HS-5 (cell line): ENCODE results near the gene CACNA1S.

Experiments
- DNase-seq: peaks from one replicate; pipeline ENCODE4 v3.0.0-alpha.2; 2012; ENCODE audit warnings: low read depth

Gene CACNA1S

DNA sequence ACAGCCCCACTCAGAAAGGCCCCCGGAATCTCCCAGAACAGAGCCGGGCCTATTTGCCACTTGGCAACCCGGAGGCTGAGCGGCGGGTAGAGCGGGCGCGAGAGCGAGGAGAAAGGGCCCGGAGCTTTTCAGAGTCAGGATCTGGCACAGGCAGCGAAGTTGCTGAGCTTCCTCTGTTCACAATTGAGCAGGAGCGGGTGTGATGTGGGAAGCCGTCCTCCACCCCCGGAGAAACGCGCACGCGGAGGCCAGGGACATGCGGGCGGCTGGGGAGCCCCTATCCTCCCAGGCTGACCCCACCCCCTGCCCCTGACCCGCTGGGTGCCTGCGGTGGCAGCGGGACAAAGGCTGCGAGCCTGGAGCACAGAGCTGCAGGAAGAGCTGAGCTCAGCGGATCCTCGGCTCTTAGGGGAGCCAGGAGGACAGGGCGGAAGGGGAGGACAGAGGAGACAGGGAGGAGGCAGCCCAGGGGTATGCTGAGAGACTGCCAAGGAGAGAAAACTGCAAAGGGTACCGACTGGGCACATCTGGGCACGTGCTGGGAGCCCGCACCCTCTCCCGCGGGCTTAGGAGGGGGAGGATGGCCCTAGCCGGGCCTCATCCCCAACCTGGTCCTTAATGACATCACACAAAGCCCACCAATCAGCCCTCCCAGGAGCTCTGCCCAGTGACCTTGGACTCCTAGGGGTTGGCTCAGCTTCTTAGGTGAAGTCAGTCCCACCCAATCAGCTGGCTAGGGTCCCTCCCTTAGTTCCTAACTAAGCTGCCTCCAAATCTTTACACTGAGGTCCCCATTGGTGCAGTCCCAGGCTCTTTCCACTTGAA lies 98.0 kb downstream of the CACNA1S start:
- DNase-seq: no peak

DNA sequence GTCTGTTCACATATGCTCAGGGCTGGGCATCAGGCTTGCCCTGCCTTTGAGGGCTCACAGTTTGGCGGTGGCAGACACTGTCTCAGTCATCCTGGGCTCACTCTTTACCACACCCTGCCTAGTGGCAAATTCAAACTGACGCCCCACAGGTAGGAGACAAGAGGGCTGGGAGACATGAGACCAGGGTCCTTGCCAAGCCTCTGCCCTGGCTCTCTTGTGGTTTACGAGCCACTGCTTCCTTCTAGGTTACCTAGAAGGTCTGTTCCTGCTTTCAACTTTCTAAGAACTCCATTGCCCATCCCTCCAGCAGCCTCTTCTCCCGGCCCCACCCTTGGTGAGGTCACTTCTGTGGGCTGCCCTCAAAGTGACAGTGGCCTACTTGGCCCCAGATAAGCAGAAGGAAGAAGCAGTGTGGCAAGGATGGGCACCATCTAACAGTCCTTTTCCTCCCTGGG lies 99.2 kb downstream of the CACNA1S start:
- no peak for DNase-seq

DNA sequence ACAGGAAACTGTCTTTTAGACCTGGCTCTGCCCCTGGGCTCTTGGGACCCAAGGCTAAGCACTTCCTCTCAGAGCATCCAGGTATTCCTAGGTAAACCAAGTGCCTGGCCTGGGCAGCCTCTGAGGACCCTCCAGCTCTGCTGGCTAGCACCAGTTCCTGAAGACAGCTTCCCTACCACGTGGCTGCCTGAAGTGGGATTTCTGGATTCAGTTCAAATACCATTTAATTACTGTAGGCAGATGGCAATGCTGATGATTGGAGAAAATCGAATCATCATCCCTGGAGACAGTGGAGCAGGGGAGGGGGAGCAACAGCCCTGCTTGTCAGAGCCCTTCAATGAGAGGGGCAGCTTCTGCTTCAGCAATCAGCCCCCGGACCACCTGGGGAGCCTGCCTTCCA lies 100.6 kb downstream of the CACNA1S start:
- DNase-seq: no peak

DNA sequence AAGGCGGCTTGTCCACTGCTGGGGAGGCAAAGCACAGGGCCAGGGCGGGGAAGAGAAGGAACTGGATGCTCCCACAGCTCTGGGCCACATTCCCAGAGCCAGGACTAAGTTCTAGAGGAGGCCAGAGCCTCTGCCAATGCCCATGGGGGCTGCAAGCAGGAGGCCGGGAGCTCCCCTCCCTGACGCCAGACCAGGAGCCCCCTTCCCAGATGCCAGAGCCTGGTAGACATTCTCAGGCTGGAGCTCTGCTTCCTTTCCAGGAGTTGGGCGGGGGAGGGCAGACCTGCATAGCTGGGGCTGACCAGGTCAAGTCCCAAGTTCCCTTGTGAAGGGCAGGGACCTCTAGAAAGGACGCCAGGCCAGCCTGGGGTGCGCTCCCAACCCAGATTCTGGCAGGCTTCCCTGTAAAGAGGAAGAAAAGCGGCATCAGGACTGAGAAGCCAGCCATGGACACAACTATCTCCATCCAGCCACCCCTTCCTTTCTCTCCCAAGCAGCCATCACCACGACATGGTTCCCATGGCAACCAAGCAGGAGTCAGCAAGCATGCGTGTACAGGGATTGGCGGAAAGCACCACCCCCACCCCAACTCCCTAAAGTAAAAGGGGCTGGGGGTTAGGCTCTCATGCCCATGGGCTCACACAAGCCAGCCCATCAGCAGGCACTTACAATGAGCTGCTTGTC lies 102.1 kb downstream of the CACNA1S start:
- no peak for DNase-seq

DNA sequence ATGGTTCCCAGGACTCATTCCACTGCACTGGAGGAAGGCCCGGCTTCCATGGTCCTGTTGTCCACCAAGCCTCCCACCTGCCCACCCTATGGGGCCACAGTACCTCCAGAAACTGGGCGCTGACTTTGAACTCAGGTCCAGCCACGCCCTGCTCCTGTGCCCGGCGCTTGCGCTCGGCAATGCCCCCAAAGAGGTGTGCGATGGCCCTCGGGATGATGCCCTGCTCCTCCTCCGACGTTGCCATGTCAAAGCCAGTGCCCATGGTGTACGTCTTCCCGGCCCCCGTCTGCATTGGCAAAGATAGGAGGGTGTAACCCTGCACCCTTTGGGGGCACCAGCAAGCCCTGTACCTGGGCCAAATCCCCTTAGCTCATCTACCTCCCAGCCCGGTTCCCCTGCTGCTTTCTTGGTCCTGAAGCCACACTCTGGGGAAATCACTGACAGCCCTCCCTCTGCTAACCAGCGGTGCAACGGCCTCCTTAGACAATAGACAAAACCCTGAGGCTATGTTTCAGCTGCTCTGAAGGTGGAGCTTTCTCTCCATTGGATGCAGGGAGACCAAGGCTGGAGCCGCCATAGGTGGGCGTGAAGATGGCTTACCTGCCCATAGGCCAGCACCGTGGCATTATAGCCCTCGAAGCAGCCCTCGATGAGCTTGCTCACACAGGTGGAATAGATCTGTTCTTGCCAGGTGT lies 103.4 kb downstream of the CACNA1S start:
- DNase-seq: no peak

DNA sequence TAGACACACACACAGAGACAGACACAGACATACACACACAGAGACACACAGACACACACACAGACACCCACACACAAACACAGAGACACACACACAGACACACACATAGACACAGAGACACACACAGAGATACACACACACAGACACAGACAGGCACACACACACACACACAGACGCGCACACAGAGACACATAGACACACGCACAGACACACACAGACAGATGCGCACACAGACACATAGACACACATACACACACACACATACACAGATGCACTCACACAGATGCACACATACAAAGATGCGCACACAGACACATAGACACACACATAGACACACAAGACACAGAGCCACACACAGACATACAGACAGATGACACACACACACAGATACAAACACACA lies 104.7 kb downstream of the CACNA1S start:
- DNase-seq: no peak

DNA sequence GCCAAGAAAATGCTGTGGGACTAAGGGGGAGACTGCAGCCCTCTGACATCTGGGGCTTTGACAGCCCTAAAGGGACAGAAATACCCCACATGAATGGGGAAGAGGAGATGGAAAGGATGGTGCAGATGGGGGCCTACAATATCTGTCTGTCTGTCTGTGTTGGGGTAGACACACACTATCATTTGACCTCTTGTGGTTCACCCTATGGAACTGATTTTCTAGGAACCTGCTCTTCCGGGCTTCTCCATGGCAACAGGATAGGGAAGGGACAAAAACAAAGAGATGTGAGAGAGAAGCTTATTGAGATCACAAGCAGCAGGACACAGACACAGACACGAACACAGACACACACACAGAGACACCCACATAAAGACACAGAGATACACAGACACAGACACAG lies 105.8 kb downstream of the CACNA1S start:
- DNase-seq: no peak

DNA sequence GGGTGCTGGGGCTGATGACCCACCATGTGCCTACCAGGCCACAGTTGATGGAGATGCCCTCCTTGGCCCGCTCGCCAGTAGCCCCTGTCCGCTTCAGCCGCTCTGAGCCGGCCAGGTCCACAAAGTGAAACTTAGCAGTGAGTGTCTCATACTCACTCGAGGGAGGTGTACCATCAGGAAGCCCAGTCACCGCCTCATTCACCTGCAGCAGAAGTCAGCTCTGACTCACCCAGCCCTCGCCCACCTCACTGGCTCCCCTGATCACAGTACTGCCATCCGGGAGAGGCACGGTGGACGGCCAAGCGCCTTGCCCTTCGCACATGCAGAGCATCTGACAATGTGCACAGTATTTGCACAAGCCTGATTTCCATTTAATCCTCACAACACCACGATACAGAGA lies 107.5 kb downstream of the CACNA1S start:
- DNase-seq: no peak

DNA sequence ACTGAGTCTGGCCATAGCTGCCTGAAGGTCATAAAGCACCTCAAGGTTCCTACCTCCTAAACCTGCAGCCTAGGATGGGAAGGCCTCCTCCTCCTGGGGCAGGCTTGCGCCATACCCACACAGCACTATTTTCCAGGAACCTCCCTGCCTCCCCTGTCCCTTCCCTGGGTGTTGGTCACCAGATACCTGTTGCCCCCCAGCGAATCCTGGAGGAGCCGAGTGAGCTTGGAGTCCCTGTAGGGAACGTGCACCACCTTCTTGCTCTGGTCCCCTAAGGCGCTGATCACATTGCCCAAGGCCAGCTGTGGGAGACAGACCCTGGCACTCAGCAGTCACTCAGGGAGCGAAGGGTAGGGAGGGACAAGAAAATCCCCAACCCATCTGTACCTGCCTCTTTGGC lies 108.1 kb downstream of the CACNA1S start:
- no peak for DNase-seq

DNA sequence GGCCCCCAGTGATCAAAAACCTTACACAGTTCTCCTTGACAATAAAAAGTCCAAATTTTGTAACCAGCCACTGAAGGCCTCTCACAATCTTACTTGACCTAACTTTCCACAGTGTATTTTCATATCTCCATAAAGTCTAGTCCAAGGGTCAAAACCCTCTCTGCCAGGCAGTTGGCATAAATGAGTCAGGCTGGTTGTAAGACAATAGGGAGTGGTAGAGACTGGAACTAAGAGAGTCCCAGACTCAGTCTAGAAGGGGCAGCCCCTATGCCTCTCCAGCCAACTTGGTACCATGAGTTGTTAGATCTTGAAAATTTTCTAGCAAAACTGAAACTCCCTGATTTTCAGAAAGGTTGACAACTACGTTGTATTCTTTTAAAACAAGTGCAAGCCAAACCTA lies 109.7 kb downstream of the CACNA1S start:
- DNase-seq: no peak

DNA sequence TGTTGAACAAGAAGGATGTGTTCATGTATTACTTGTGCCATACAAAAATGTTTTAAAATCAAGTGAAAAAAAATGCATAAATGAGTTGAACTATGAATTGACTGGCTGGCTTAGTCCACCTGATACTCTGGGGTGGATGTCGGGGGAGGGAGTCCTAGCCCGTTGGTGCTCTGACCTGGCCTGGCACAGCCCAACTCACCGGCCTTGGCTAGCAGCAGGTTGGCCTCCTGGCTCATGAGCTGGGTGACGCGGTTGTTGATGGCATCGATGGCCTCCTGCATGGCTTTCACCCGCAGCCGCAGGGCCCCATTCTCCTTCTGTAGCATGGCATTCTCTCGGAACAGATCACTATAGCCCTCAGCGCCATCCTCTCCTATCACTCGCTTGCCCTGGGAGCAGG lies 110.3 kb downstream of the CACNA1S start:
- DNase-seq: no peak

DNA sequence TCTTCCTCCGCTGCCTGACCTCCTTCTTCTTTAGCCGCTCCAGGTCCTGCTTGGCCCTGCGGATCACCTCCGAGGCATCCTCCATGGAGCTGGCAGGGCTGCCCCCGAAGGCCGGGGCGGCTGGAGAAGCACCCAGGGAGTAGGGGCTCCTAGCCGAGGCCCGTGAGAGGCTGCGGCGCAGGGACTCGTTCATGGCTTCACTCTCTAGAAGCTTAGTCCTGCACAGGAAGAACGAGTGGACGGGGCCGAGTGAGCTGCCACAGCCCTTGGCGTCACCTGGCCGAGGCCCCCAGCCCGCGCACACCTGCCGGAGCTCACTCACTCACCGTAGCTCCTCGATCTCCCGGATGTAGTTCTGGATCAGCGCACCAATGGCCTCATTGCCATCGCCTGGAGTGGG lies 111.8 kb downstream of the CACNA1S start:
- DNase-seq: no peak

DNA sequence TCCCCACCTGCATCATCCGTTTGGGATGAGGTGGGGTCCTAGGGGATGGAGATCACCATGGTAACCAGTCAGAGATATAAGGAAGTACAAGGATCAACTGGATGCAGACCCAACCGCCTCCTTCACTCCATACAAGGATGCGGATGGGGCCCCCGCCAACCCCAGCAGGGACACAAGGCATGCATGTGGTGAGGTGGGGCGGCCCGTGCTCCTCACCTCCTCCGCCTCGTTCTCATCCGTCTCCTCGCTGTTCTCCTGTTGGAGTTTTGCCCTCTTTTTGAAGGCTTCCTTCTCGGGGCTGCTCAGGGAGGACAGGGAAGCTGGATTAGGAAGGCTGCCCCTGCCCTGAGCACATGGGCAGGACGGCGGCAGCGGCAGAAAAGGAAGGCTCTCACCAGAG lies 112.6 kb downstream of the CACNA1S start:
- DNase-seq: no peak

DNA sequence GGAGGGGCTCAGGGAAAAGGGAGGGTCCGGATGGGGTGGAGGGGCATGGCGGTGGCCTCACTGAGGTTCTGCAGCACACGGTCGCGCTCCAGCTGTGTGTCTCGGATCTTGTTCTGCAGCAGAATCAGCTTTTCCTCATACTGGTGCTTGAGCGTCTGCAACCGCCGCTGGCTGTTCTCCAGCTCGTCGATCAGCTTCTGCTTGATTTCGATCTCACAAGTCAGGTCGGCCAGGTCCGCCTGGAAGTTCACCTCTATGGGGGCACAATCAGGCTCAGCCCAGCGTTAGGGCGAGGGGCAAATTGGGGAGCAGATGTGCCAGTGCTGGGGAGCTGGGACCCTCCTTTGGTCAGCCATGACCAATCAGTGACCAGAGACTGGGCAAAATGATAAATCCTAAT lies 113.9 kb downstream of the CACNA1S start:
- DNase-seq: no peak

DNA sequence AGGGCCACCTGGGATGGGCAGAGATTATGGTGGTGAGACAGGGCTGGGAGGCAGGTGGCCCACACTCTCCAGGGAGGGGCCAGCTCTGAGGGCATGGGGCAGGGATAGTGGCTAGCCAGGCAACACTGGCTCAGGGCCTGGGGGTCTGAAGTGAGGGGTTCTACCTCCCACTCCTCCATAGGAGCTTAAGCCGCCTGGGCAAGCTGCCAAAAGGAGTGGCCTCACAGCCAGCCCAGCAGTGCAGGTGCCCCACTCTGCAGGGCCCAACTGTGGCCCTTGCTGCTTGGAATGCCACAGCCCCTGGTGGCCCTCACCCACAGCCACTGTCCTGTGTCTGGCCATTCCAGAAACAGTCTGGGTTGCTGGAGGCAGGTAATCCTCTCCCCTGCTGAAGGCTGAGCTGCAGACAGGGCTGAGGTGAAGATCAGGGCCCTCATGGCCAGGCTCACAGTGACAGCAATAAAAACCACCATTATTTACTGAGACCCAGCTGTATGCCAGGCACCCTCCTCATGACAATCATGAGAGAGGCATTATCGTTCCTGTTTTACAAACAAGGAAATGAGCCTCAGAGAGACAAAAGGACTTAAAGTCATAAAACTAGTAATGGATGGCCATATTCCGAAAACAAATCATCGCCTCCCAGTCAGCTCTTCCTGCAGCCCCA lies 119.7 kb downstream of the CACNA1S start:
- no peak for DNase-seq

DNA sequence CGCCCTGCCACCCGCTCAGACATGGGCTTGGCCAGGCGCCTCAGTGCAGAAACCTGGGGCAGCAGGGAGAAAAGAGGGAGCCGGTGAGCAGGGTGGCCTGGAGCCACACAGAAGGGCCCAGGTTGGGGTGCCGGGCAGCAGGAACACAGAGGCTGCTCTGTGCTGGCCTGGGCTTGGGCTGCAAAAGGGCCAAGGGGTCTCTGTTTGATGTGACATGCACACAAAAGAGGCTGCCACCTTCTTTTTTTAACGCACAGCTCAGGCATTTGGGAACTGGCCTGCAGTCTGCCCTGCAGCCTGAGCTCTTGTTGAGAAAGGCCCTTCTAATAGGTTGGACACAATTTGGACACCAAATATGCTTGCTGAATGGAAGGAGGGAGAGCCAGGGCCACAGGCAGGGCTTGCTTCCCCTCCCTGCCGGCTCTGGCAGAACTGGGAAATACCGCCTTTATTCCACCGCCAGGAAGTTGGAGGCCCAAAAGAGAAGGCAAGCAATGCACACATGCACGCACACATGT lies 121.1 kb downstream of the CACNA1S start:
- no peak for DNase-seq

DNA sequence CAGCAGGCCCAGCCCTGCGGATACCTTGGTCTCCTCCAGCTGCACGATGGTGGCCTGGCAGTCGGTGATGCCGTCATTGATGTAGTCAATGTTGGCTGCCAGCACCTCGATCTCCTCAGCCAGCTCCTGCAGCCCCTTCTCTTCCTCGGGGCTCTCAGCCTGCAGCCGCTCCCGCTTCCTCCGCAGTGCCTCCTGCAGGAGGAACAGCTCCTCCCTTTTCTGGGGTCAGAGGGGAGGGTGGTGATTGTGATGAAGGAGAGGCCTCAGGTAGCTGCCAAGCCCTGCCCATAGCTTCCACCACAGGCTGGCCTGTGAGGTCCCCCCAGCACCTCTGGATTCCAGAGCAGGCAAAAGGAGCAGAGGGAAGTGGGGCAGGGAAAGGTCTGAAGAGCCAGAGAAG lies 122.1 kb downstream of the CACNA1S start:
- DNase-seq: no peak
